Adrenal gland (tissue), 5 donors: ENCODE results near the gene GALNT6.

Experiments
- POLR2A ChIP-seq, 2 donors: fragments of 450-650 bp; IDR thresholded peaks; one replicate each; pipeline ENCODE4 v1.6.1; 2017; ENCODE audit warnings: antibody characterized with exemption in 2 of 2, mild to moderate bottlenecking in 2 of 2, moderate library complexity in 1 of 2
- TF ChIP-seq, protein P1 (sequence below), 6 experiments: fragments of 450-650 bp in 4 of 6; fragments of 200-600 bp in 2 of 6; sonication (generic) in 1 of 6; IDR thresholded peaks; 1 replicate in 5 of 6; 2 replicates in 1 of 6; pipeline versions ENCODE4 v1.5.1 to v1.8.0; 2016 to 2021; ENCODE audit warnings: antibody characterized with exemption in 6 of 6, mild to moderate bottlenecking in 2 of 6, moderate library complexity in 1 of 6
- donor health status: DM: no; HTN: no; CAD: no.

DNA sequence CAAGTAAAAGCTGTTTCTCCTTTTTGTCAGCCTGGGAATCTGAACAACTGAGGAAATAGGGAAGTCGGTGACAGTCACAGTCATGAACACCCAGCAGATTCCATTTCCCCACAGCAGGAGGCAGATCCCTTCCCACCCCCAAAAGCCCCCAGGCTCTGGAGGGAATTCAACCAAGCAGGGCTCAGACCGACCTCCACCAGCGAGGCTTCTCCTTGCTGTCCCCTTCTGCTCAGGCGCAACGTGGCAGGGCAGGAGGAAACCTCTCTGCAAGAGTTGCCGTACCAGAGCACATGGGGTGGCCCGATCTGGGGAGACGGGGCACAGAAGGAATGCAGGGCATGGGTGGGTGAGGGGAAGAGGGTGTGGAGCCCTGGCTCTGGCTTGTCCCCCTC is 319 bp downstream of the GALNT6 start:
- TF ChIP-seq, protein P1, sequence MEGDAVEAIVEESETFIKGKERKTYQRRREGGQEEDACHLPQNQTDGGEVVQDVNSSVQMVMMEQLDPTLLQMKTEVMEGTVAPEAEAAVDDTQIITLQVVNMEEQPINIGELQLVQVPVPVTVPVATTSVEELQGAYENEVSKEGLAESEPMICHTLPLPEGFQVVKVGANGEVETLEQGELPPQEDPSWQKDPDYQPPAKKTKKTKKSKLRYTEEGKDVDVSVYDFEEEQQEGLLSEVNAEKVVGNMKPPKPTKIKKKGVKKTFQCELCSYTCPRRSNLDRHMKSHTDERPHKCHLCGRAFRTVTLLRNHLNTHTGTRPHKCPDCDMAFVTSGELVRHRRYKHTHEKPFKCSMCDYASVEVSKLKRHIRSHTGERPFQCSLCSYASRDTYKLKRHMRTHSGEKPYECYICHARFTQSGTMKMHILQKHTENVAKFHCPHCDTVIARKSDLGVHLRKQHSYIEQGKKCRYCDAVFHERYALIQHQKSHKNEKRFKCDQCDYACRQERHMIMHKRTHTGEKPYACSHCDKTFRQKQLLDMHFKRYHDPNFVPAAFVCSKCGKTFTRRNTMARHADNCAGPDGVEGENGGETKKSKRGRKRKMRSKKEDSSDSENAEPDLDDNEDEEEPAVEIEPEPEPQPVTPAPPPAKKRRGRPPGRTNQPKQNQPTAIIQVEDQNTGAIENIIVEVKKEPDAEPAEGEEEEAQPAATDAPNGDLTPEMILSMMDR (IDR thresholded peaks at IDR 0.05), result peak in 1 of 6 experiments; percentile 15
- no peak for TF ChIP-seq POLR2A (IDR thresholded peaks at IDR 0.05)
